ENCODE measurements around the gene CD6. TPM values are rescaled to one million over a fixed set of nuclear protein-coding genes. Genes with fewer than 3 reads are reported as not detected.

The CD6 gene
- total RNA-seq, 1 experiment from 2014 or later: 1.4 TPM

GRCh38 chr11:61035526-61035835 is 64.0 kb downstream of the CD6 start:
- no peak for DNase-seq (ENCODE audit: low read depth, low spot score)
- TF ChIP-seq TCF7L2 (IDR thresholded peaks at IDR 0.05; ENCODE audit: borderline replicate concordance, extremely low read depth, insufficient read depth, insufficient read length): no peak
- TF ChIP-seq ZFX (IDR thresholded peaks at IDR 0.05): no peak
- no peak for TF ChIP-seq FOSL1 (IDR thresholded peaks at IDR 0.05; ENCODE audit: low read depth)
- TF ChIP-seq CTCF (IDR thresholded peaks at IDR 0.05 in 2 of 3, conservative IDR thresholded peaks at IDR 0.05 in 1 of 3; ENCODE audit: borderline replicate concordance in 1 of 3, insufficient read depth in 1 of 3, low read depth in 2 of 3, low read length in 2 of 3): no peak
- no peak for TF ChIP-seq SIN3A (IDR thresholded peaks at IDR 0.05; ENCODE audit: low read depth)
- no peak for TF ChIP-seq ZBTB33 (IDR thresholded peaks at IDR 0.05; ENCODE audit: extremely low read depth, insufficient replicate concordance, low read length)
- no peaks in the 10 kb centered on the region for H3K9me2 ChIP-seq (ENCODE audit: insufficient read depth)
- H2AFZ ChIP-seq (ENCODE audit: low read depth, low read length, poor library complexity, severe bottlenecking): no peak overlapping the region
- H3K36me3 ChIP-seq (ENCODE audit: control insufficient read depth in 1 of 2, insufficient read depth in 2 of 2, low read length in 2 of 2): no peaks in the 10 kb centered on the region
- no peak for ATAC-seq
- no peaks in the 10 kb centered on the region for H3K79me2 ChIP-seq (ENCODE audit: insufficient read depth, low read length)
- CTCF ChIA-PET: no interaction called here
- BruUV-seq (replicated peaks): no TSS peak
- intact Hi-C loops (cut with micrococcal nuclease): no loop called here
- no peaks in the 10 kb centered on the region for H4K20me1 ChIP-seq (ENCODE audit: insufficient read depth)
- H3K4me1 ChIP-seq (ENCODE audit: control insufficient read depth in 1 of 2, insufficient read depth in 2 of 2, low read length in 2 of 2): no peaks in the 10 kb centered on the region
- RAD21 ChIA-PET (ENCODE audit: low non-redundant PET in 1 of 2, low total read pairs in 2 of 2, uncharacterized antibody in 2 of 2, unreplicated experiment in 2 of 2): no interaction called here
- H3K9me3 ChIP-seq (ENCODE audit: control insufficient read depth in 1 of 2, insufficient read depth in 1 of 2, low read depth in 1 of 2, low read length in 2 of 2): no peaks in the 10 kb centered on the region
- POLR2A ChIA-PET: no interaction called here
- no peak overlapping the region for H3K9ac ChIP-seq (ENCODE audit: low read length)
- H3K27me3 ChIP-seq (ENCODE audit: insufficient read depth, low read length): no peaks in the 10 kb centered on the region
- H3K4me3 ChIP-seq (replicated peaks in 1 of 2; ENCODE audit: low read depth in 1 of 2, low read length in 2 of 2): no peak overlapping the region
- no peak overlapping the region for H3K27ac ChIP-seq (ENCODE audit: low read depth, low read length)
- H3K4me2 ChIP-seq (ENCODE audit: low read length): no peak overlapping the region

Data from HCT116 (cell line).